T-helper 1 cell treated with Interleukin-12 subunit alpha and Interleukin-12 subunit beta and Interleukin-4 antibody, amounts not matched to agents 30 μg/mL and 1 μg/mL, for 36 hours (primary cell): Measurements from ENCODE around the gene ELL.

Source experiments
- H3K27ac Mint-ChIP-seq: one replicate; pipeline ENCODE4 v1.8.0; 2021; ENCODE audit warnings: mild to moderate bottlenecking, mixed read lengths
- H3K27me3 Mint-ChIP-seq: one replicate; pipeline ENCODE4 v1.8.0; 2021; ENCODE audit warnings: low read depth, mixed read lengths
- H3K36me3 Mint-ChIP-seq: one replicate; pipeline ENCODE4 v1.8.0; 2021; ENCODE audit warnings: low read depth, mixed read lengths
- H3K4me1 Mint-ChIP-seq: one replicate; pipeline ENCODE4 v1.8.0; 2021; ENCODE audit warnings: low read depth, mixed read lengths
- H3K4me3 Mint-ChIP-seq: one replicate; pipeline ENCODE4 v1.8.0; 2021; ENCODE audit warnings: mild to moderate bottlenecking, moderate library complexity, mixed read lengths
- H3K9me3 Mint-ChIP-seq: one replicate; pipeline ENCODE4 v1.8.0; 2021; ENCODE audit warnings: mixed read lengths

Gene ELL

DNA sequence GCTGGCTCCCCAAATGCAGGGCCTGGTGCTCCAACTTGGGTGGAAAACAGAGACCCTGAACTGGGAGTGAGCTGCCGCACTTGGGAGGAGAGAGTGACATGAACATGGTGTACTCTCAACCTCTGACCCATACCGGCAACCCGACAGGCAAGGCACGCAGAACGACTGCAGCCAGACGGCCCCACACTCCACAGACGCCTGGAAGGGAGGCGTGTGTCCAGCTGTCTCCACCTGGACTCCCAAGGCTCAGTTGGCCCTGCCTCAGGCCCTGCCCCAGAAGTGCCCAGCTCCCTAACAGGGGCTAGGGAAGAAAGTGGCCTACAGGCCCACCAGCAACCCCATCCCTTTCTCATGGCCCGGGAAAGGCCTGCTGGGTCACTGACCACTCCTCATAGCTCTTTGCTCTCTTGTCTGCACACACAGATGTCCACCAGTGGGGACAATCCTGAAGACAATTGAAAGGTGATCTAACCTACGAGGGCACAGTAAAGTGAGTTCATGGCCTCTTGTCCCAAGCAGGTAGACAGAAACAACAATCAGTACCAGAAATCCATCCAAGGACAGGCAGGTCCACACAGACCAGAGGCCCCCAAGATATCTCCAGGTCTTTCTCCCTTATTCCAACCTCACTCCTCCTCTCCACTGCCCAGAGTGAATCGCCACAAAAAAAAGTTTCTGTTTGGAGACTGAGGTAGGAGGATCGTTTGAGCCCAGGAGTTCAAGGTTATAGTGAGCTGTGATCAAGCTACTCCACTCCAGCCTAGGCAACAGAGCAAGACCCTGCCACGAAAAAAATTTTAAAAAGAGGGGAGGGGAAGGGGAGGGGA, 28.2 kb downstream of the ELL start:
- no peaks in the 10 kb centered on the region for H3K27me3 Mint-ChIP-seq
- peak overlapping the region; percentile 85 for H3K27ac Mint-ChIP-seq
- peaks cover 32% of the 10 kb centered on the region for H3K4me1 Mint-ChIP-seq
- no peaks in the 10 kb centered on the region for H3K36me3 Mint-ChIP-seq
- H3K4me3 Mint-ChIP-seq = peak overlapping the region; percentile 17
- no peaks in the 10 kb centered on the region for H3K9me3 Mint-ChIP-seq

DNA sequence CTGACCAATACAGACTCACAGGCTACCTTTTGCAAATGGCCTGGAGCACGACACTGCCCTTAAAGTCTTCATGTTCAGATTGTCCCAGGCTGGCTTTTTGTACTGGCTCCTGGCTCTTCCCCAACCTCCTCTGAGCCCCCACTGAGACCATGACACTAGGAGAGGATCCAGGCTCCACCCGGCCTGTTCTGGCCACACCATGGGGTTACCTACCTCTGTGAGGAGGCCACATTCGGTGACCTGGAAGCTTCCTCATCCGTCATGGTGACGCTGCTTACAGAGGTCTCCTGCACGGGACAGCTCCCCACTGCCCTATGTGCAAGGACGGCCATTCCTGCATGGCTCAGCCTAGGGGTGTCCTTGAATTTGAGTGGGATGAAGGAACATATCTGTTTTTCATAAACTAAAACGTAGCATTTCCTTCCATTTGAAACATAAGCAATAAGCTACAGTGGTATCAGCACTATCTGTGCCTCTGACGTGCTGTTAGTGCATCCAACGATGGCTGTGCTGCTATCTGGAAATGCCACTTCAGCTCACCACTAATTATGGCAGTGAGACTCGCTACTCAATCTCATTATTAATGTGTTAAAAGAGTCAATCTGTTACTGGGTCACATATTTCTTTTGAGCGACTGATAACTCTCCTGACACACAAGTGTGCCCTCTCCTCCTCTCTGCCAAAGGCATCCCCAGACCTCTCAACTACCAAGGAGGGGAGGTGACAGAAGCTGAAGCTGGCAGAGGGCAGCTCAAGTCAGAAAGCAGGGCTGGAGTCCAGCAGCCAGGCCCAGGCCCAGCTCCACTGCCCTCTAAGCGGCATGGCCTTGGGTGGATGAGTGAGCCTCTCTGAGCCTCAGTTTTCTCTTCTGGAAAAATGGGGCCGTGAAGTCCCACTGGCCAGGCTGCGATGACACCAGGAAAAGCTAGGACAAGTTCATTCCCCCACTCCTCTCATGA, 29.6 kb downstream of the ELL start:
- Mint-ChIP-seq H3K4me3 (no peak overlapping the region), H3K36me3 (no peaks in the 10 kb centered on the region), H3K27ac (no peak overlapping the region), H3K9me3 (no peaks in the 10 kb centered on the region), H3K4me1 (peaks cover 30% of the 10 kb centered on the region), H3K27me3 (no peaks in the 10 kb centered on the region)

GRCh38 chr19:18490728-18491127, 31.1 kb downstream of the ELL start:
- Mint-ChIP-seq H3K9me3 (no peaks in the 10 kb centered on the region), H3K36me3 (no peaks in the 10 kb centered on the region), H3K27ac (no peak overlapping the region), H3K4me3 (no peak overlapping the region), H3K27me3 (no peaks in the 10 kb centered on the region), H3K4me1 (peaks cover 17% of the 10 kb centered on the region)

- Mint-ChIP-seq H3K4me1 (peaks cover 16% of the 10 kb centered on the region), H3K4me3 (no peak overlapping the region), H3K36me3 (no peaks in the 10 kb centered on the region), H3K9me3 (no peaks in the 10 kb centered on the region), H3K27me3 (no peaks in the 10 kb centered on the region), H3K27ac (no peak overlapping the region)
Measured at GRCh38 chr19:18489627-18490184, 32.2 kb downstream of the ELL start.

DNA sequence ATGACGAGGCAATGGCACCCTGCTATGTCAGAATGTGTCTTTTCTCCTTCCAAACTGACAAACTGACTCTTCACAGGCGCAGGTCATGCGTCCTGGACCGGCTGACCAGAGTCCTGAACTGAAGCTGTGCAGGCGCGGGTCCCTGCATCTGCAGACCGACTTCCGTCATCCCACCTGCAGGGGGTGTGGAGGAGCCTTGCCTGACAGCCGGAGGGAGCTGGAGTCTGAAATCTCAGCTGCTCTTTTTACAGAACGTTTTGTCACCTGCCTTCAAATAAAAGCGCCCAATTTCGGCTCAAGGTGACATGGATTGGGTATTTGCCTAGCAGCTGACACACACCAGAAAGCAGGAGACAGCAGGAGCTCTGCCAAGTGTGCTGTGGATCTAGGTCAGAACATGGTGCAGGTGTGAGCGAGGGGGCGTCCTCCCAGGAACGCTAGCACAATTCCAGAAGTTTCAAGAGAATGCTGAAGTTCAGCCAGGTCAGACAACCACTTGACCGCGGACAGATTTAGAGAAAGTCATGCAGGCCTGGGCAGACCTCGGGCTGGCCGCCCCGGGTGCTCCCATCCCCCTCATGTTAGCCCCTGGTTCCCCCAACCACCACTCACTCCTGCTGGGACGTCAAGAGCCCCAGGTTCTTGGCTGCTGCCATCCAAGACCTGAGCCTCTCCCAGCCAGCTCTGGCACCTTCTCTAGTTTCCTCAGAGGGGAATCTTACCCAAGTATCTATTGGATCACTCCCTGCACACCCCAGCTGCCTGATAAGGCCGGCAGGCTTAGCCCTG, 32.8 kb downstream of the ELL start:
- no peaks in the 10 kb centered on the region for H3K9me3 Mint-ChIP-seq
- no peaks in the 10 kb centered on the region for H3K27me3 Mint-ChIP-seq
- H3K36me3 Mint-ChIP-seq = no peaks in the 10 kb centered on the region
- H3K27ac Mint-ChIP-seq = no peak overlapping the region
- no peak overlapping the region for H3K4me3 Mint-ChIP-seq
- peaks cover 13% of the 10 kb centered on the region for H3K4me1 Mint-ChIP-seq

GRCh38 chr19:18488403-18488723, 33.5 kb downstream of the ELL start:
- Mint-ChIP-seq H3K4me3 (no peak overlapping the region), H3K4me1 (peaks cover 9% of the 10 kb centered on the region), H3K36me3 (no peaks in the 10 kb centered on the region), H3K27ac (no peak overlapping the region), H3K27me3 (no peaks in the 10 kb centered on the region), H3K9me3 (no peaks in the 10 kb centered on the region)

GRCh38 chr19:18487576-18488402, 34.1 kb downstream of the ELL start:
- Mint-ChIP-seq H3K27ac (no peak overlapping the region), H3K36me3 (no peaks in the 10 kb centered on the region), H3K4me3 (no peak overlapping the region), H3K27me3 (no peaks in the 10 kb centered on the region), H3K9me3 (no peaks in the 10 kb centered on the region), H3K4me1 (peaks cover 13% of the 10 kb centered on the region)

DNA sequence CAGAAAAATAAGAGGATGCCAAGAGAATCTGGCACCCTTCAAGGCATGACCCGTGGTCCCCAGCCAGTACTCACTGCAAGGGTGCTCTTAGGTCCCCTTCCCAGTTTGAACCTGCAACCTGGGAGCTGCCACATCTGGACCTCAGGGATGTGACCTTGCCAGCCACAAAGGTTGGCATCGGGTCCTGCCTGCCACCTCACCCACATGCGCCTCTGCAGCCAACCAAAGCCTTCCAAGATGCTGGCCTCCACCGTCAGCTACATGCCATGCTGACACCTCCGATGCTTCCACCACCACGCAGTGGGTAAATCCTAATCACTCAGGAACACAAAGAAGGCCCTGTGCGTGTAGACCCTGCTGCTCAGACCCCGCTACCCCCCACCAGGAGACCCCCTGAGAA, 35.1 kb downstream of the ELL start:
- Mint-ChIP-seq H3K9me3 (no peaks in the 10 kb centered on the region), H3K27ac (no peak overlapping the region), H3K4me1 (peaks cover 11% of the 10 kb centered on the region), H3K36me3 (no peaks in the 10 kb centered on the region), H3K4me3 (no peak overlapping the region), H3K27me3 (no peaks in the 10 kb centered on the region)

- Mint-ChIP-seq H3K36me3 (no peaks in the 10 kb centered on the region), H3K4me1 (peaks cover 22% of the 10 kb centered on the region), H3K27ac (no peak overlapping the region), H3K4me3 (no peak overlapping the region), H3K9me3 (no peaks in the 10 kb centered on the region), H3K27me3 (no peaks in the 10 kb centered on the region)
Measured at GRCh38 chr19:18484992-18485391, 36.9 kb downstream of the ELL start.

DNA sequence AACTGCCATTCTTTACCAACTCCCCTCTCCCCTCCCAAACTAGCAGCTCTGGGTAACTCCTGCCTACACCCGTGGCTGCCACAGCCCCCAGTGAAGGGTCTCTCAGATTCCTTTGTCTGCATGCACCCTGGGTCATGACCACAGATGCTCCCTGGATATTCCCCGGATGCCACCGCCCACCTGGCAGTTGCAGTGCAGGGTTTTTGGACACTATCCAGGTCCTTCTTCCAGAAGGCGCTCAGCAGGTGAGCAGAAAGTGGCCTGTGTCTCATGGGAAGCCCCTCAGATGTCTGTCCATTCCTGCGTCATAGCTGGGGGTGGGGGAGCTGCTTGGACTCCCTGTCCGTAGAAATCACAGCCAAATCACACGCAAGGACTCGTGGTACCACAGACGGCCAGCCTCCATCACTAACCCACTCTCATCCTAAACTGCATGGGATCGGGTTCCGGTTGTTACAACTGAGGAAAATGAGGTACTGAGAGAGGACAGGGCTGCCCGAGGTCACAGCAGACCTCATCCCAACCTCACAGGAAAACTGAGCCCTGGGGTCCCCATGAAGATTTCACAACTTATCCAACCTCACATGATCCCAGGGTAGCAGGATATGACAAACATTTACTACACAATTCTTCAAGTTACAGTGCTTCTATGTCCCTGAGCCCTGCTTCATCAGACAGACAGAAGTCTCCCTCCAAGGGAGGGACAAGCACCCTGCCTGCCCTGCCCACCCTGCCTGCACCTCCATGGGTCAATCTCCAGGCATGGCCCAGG, 38.6 kb downstream of the ELL start:
- peaks cover 38% of the 10 kb centered on the region for H3K4me1 Mint-ChIP-seq
- H3K9me3 Mint-ChIP-seq = no peaks in the 10 kb centered on the region
- no peak overlapping the region for H3K4me3 Mint-ChIP-seq
- H3K36me3 Mint-ChIP-seq = peaks cover 1% of the 10 kb centered on the region
- H3K27me3 Mint-ChIP-seq = no peaks in the 10 kb centered on the region
- H3K27ac Mint-ChIP-seq = peak overlapping the region; percentile 59

GRCh38 chr19:18481505-18482222, 40.2 kb downstream of the ELL start:
- Mint-ChIP-seq H3K9me3 (no peaks in the 10 kb centered on the region), H3K4me1 (peaks cover 44% of the 10 kb centered on the region), H3K4me3 (no peak overlapping the region), H3K27ac (peak overlapping the region; percentile 58), H3K36me3 (peaks cover 5% of the 10 kb centered on the region), H3K27me3 (no peaks in the 10 kb centered on the region)

GRCh38 chr19:18480006-18480691, 41.7 kb downstream of the ELL start:
- H3K4me3 Mint-ChIP-seq = no peak overlapping the region
- no peaks in the 10 kb centered on the region for H3K9me3 Mint-ChIP-seq
- H3K4me1 Mint-ChIP-seq = peaks cover 48% of the 10 kb centered on the region
- peak overlapping the region; percentile 36 for H3K27ac Mint-ChIP-seq
- peaks cover 6% of the 10 kb centered on the region for H3K36me3 Mint-ChIP-seq
- H3K27me3 Mint-ChIP-seq = no peaks in the 10 kb centered on the region
